Astrocyte (in vitro differentiated cells and primary cell): ENCODE results near the gene ST6GALNAC3. TPM values are rescaled to one million over a fixed set of nuclear protein-coding genes. Genes with fewer than 3 reads are reported as not detected.

Experiments
- DNase-seq: peaks from one replicate; pipeline ENCODE4 v3.0.0-alpha.2; 2010; ENCODE audit warnings: low read depth
- FAIRE-seq: peaks from 2 replicates; lab custom pipeline; 2011; peaks lifted over from hg19 to GRCh38; lab: Jason Lieb, UNC
- H2AFZ ChIP-seq: 2 replicates; pipeline ENCODE4 v1.6.0; 2012; ENCODE audit warnings: low read depth, low read length, inconsistent platforms
- H3K27ac ChIP-seq: 2 replicates; pipeline ENCODE4 v1.5.1; 2011; ENCODE audit warnings: low read depth, low read length, inconsistent platforms
- H3K27me3 ChIP-seq: 2 replicates; pipeline ENCODE4 v1.6.0; 2011; ENCODE audit warnings: low read length, inconsistent platforms; ENCODE audit not compliant: insufficient read depth
- H3K36me3 ChIP-seq: 2 replicates; pipeline ENCODE4 v1.5.1; 2011; ENCODE audit warnings: low read length, inconsistent platforms; ENCODE audit not compliant: insufficient read depth
- H3K4me1 ChIP-seq: 2 replicates; pipeline ENCODE4 v1.5.1; 2011; ENCODE audit warnings: low read length, inconsistent platforms; ENCODE audit not compliant: insufficient read depth
- H3K4me2 ChIP-seq: 2 replicates; pipeline ENCODE4 v1.6.0; 2012; ENCODE audit warnings: low read length, inconsistent platforms
- H3K4me3 ChIP-seq: 2 replicates; pipeline ENCODE4 v1.5.1; 2011; ENCODE audit warnings: low read depth, mild to moderate bottlenecking, low read length, inconsistent platforms; ENCODE audit not compliant: insufficient read depth
- H3K79me2 ChIP-seq: 2 replicates; pipeline ENCODE4 v1.6.0; 2012; ENCODE audit warnings: mild to moderate bottlenecking, low read length, inconsistent platforms; ENCODE audit not compliant: insufficient read depth
- H3K9ac ChIP-seq: 2 replicates; pipeline ENCODE4 v1.6.0; 2012; ENCODE audit warnings: mild to moderate bottlenecking, low read length, inconsistent platforms
- H3K9me3 ChIP-seq: 2 replicates; pipeline ENCODE4 v1.5.1; 2012; ENCODE audit warnings: low read depth, mild to moderate bottlenecking, low read length, inconsistent platforms; ENCODE audit not compliant: insufficient read depth
- H4K20me1 ChIP-seq: 2 replicates; pipeline ENCODE4 v1.6.0; 2012; ENCODE audit warnings: low read length, inconsistent platforms; ENCODE audit not compliant: insufficient read depth
- H3K27ac Mint-ChIP-seq: one replicate; pipeline ENCODE4 v1.8.0; 2021; ENCODE audit warnings: mild to moderate bottlenecking, mixed read lengths; ENCODE audit not compliant: unreplicated experiment
- H3K27me3 Mint-ChIP-seq: one replicate; pipeline ENCODE4 v1.8.0; 2021; ENCODE audit warnings: low read depth, mixed read lengths; ENCODE audit not compliant: unreplicated experiment
- H3K36me3 Mint-ChIP-seq: one replicate; pipeline ENCODE4 v1.8.0; 2021; ENCODE audit warnings: low read depth, mixed read lengths; ENCODE audit not compliant: unreplicated experiment
- H3K4me1 Mint-ChIP-seq: one replicate; pipeline ENCODE4 v1.8.0; 2021; ENCODE audit warnings: low read depth, mixed read lengths; ENCODE audit not compliant: unreplicated experiment
- H3K4me3 Mint-ChIP-seq: one replicate; pipeline ENCODE4 v1.8.0; 2021; ENCODE audit warnings: mild to moderate bottlenecking, moderate library complexity, mixed read lengths; ENCODE audit not compliant: unreplicated experiment
- H3K9me3 Mint-ChIP-seq: one replicate; pipeline ENCODE4 v1.8.0; 2021; ENCODE audit warnings: mild to moderate bottlenecking, mixed read lengths; ENCODE audit not compliant: unreplicated experiment
- CTCF ChIP-seq: IDR thresholded peaks from 2 replicates; pipeline ENCODE4 v1.5.1; 2011; ENCODE audit warnings: low read depth, mild to moderate bottlenecking, inconsistent platforms, low read length, moderate library complexity; ENCODE audit not compliant: insufficient read depth
- EZH2 ChIP-seq: IDR thresholded peaks from 2 replicates; pipeline ENCODE4 v1.6.1; 2012; ENCODE audit warnings: mild to moderate bottlenecking, low read length, inconsistent platforms; ENCODE audit not compliant: insufficient read depth
- total RNA-seq: library from RNA; stranded (reverse); gene quantifications from 2 replicates; pipeline ENCODE4 v1.2.1, GENCODE V29; 2021

ST6GALNAC3 gene
- total RNA-seq, 1 donor from 2014 or later: 3.2 TPM

GRCh38 chr1:76031496-76031895 is 43.0 kb upstream of the ST6GALNAC3 start:
- no peaks in the 10 kb centered on the region for H3K4me1 Mint-ChIP-seq
- no peak overlapping the region for H3K4me3 Mint-ChIP-seq
- Histone ChIP-seq H4K20me1 (no peaks in the 10 kb centered on the region), H3K36me3 (no peaks in the 10 kb centered on the region), H3K27ac (no peak overlapping the region), H3K27me3 (peaks cover 3% of the 10 kb centered on the region), H3K9me3 (no peaks in the 10 kb centered on the region), H3K4me3 (no peak overlapping the region), H3K4me2 (no peak overlapping the region), H2AFZ (no peak overlapping the region), H3K79me2 (no peaks in the 10 kb centered on the region), H3K4me1 (no peaks in the 10 kb centered on the region), H3K9ac (no peak overlapping the region)
- DNase-seq: no peak
- TF ChIP-seq CTCF (no peak), EZH2 (no peak)
- no peaks in the 10 kb centered on the region for H3K36me3 Mint-ChIP-seq
- H3K9me3 Mint-ChIP-seq: peaks cover 5% of the 10 kb centered on the region
- peaks cover 2% of the 10 kb centered on the region for H3K27me3 Mint-ChIP-seq
- no peak for FAIRE-seq
- no peak overlapping the region for H3K27ac Mint-ChIP-seq

- H3K4me2 ChIP-seq: no peak overlapping the region
- H3K27ac ChIP-seq: no peak overlapping the region
- no peak overlapping the region for H2AFZ ChIP-seq
- H3K27me3 ChIP-seq: peaks cover 6% of the 10 kb centered on the region
- Mint-ChIP-seq H3K27ac (no peak overlapping the region), H3K9me3 (peaks cover 5% of the 10 kb centered on the region), H3K4me1 (peaks cover 13% of the 10 kb centered on the region), H3K27me3 (peaks cover 2% of the 10 kb centered on the region), H3K36me3 (no peaks in the 10 kb centered on the region), H3K4me3 (no peak overlapping the region)
- TF ChIP-seq EZH2: no peak
- TF ChIP-seq CTCF: no peak
- DNase-seq (no peak), FAIRE-seq (no peak)
- no peaks in the 10 kb centered on the region for H3K4me1 ChIP-seq
- H3K36me3 ChIP-seq: no peaks in the 10 kb centered on the region
- H3K9ac ChIP-seq: no peak overlapping the region
- no peak overlapping the region for H3K4me3 ChIP-seq
- no peaks in the 10 kb centered on the region for H3K9me3 ChIP-seq
- H3K79me2 ChIP-seq: no peaks in the 10 kb centered on the region
- no peaks in the 10 kb centered on the region for H4K20me1 ChIP-seq
These were observed 40.6 kb upstream of the ST6GALNAC3 start for GRCh38 chr1:76033800-76034475.

- Histone ChIP-seq H3K9ac (no peak overlapping the region), H3K9me3 (no peaks in the 10 kb centered on the region), H3K4me2 (no peak overlapping the region), H3K27ac (no peak overlapping the region), H3K4me1 (no peaks in the 10 kb centered on the region), H3K36me3 (no peaks in the 10 kb centered on the region), H3K27me3 (peaks cover 6% of the 10 kb centered on the region), H3K4me3 (no peak overlapping the region), H3K79me2 (no peaks in the 10 kb centered on the region), H4K20me1 (no peaks in the 10 kb centered on the region), H2AFZ (no peak overlapping the region)
- Mint-ChIP-seq H3K27ac (no peak overlapping the region), H3K4me1 (peaks cover 16% of the 10 kb centered on the region), H3K36me3 (no peaks in the 10 kb centered on the region), H3K4me3 (no peak overlapping the region), H3K9me3 (peaks cover 5% of the 10 kb centered on the region), H3K27me3 (peaks cover 2% of the 10 kb centered on the region)
- FAIRE-seq: no peak
- TF ChIP-seq CTCF: no peak
- TF ChIP-seq EZH2: no peak
- no peak for DNase-seq
These were observed 39.5 kb upstream of the ST6GALNAC3 start for GRCh38 chr1:76035053-76035452.
